HEK293 (cell line): ENCODE results near the gene AKIRIN1.

ENCODE experiments used
- ATF2 ChIP-seq: fragments of 450-650 bp; formaldehyde crosslinking; IDR thresholded peaks from 2 replicates; pipeline ENCODE4 v1.5.1; 2016; ENCODE audit warnings: missing biosample characterization, missing genetic modification characterization, low read depth
- HOXA7 ChIP-seq: sonication (generic); formaldehyde crosslinking; IDR thresholded peaks from 2 replicates; pipeline ENCODE4 v1.8.1; 2022; ENCODE audit warnings: missing genetic modification reagents, borderline replicate concordance
- TCF7L2 ChIP-seq: IDR thresholded peaks from 2 replicates; pipeline ENCODE4 v1.6.1; 2011; ENCODE audit warnings: low read depth, mild to moderate bottlenecking, inconsistent platforms, low read length, moderate library complexity, borderline replicate concordance
- YY1 ChIP-seq: fragments of 450-650 bp; formaldehyde crosslinking; IDR thresholded peaks from 2 replicates; pipeline ENCODE4 v1.5.1; 2018; ENCODE audit warnings: missing biosample characterization, missing genetic modification characterization
- ZIC2 ChIP-seq: fragments of 450-650 bp; formaldehyde crosslinking; IDR thresholded peaks from 2 replicates; pipeline ENCODE4 v1.5.1; 2016; ENCODE audit warnings: missing biosample characterization, missing genetic modification characterization
- ZNF112 ChIP-seq: fragments of 450-650 bp; formaldehyde crosslinking; IDR thresholded peaks from 2 replicates; pipeline ENCODE4 v1.5.0; 2017; ENCODE audit warnings: missing biosample characterization, missing genetic modification characterization
- ZNF350 ChIP-seq: fragments of 450-650 bp; formaldehyde crosslinking; IDR thresholded peaks from 2 replicates; pipeline ENCODE4 v1.5.0; 2017; ENCODE audit warnings: missing biosample characterization, mild to moderate bottlenecking, missing genetic modification characterization
- ZNF544 ChIP-seq: fragments of 450-650 bp; formaldehyde crosslinking; IDR thresholded peaks from 2 replicates; pipeline ENCODE4 v1.5.0; 2017; ENCODE audit warnings: missing biosample characterization, missing genetic modification characterization
- TF ChIP-seq, protein P1 (sequence below): fragments of 450-650 bp; formaldehyde crosslinking; IDR thresholded peaks from 2 replicates; pipeline ENCODE4 v1.5.1; 2016; ENCODE audit warnings: missing biosample characterization, missing genetic modification characterization
- TF ChIP-seq, protein P2 (sequence below): fragments of 450-650 bp; formaldehyde crosslinking; IDR thresholded peaks from 2 replicates; pipeline ENCODE4 v1.5.1; 2016; ENCODE audit warnings: missing biosample characterization, missing genetic modification characterization
- TF ChIP-seq, protein P3 (sequence below): fragments of 450-650 bp; formaldehyde crosslinking; IDR thresholded peaks from 2 replicates; pipeline ENCODE4 v1.5.1; 2017; ENCODE audit warnings: missing biosample characterization, mild to moderate bottlenecking, missing genetic modification characterization, moderate library complexity

DNA sequence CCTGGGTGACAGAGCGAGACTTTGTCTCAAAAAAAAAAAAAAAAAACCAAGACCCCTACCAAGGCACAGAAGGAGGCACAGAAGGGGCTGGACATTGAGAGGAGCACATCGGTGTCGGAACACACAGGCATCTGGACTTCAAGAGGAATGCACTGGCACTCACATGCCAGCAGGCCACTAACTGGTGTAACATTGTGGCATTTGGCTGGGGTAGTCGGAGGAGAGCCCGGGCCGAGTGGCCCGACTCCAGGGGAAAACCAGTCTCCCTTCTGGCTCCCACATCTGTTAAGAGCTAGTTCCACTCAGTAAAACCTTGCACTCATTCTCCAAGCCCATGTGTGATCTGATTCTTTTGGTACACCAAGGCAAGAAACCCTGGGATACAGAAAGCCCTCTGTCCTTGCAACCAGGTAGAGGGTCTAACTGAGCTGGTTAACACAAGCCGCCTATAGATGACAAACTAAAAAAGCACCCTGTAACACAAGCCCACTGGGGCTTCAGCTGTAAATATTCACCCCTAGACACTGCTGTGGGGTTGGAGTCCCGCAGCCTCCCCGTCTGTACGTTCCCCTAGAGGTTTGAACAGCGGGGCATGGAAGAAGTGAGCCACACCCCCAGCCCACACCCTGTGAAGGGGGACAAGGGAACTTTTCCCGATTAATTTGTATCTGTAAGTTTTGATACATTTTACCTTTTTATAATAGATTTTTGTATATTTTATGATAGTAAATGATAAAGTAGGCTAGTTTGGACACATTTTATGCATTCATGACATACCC is 17.2 kb upstream of the AKIRIN1 start:
- TF ChIP-seq ZNF112 (tag by site-specific recombination) (no peak), ZNF544 (tag by site-specific recombination) (no peak), HOXA7 (CRISPR knock-in tag) (no peak), ATF2 (tag by site-specific recombination) (no peak), ZNF350 (tag by site-specific recombination) (no peak), YY1 (tag by site-specific recombination) (no peak), ZIC2 (tag by site-specific recombination) (no peak), TCF7L2 (no peak)
- TF ChIP-seq, protein P1, sequence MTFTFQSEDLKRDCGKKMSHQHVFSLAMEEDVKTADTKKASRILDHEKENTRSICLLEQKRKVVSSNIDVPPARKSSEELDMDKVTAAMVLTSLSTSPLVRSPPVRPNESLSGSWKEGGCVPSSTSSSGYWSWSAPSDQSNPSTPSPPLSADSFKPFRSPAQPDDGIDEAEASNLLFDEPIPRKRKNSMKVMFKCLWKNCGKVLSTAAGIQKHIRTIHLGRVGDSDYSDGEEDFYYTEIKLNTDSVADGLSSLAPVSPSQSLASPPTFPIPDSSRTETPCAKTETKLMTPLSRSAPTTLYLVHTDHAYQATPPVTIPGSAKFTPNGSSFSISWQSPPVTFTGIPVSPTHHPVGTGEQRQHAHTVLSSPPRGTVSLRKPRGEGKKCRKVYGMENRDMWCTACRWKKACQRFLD (tag by site-specific recombination), result no peak
- TF ChIP-seq, protein P2, sequence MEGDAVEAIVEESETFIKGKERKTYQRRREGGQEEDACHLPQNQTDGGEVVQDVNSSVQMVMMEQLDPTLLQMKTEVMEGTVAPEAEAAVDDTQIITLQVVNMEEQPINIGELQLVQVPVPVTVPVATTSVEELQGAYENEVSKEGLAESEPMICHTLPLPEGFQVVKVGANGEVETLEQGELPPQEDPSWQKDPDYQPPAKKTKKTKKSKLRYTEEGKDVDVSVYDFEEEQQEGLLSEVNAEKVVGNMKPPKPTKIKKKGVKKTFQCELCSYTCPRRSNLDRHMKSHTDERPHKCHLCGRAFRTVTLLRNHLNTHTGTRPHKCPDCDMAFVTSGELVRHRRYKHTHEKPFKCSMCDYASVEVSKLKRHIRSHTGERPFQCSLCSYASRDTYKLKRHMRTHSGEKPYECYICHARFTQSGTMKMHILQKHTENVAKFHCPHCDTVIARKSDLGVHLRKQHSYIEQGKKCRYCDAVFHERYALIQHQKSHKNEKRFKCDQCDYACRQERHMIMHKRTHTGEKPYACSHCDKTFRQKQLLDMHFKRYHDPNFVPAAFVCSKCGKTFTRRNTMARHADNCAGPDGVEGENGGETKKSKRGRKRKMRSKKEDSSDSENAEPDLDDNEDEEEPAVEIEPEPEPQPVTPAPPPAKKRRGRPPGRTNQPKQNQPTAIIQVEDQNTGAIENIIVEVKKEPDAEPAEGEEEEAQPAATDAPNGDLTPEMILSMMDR, result no peak
- TF ChIP-seq, protein P3, sequence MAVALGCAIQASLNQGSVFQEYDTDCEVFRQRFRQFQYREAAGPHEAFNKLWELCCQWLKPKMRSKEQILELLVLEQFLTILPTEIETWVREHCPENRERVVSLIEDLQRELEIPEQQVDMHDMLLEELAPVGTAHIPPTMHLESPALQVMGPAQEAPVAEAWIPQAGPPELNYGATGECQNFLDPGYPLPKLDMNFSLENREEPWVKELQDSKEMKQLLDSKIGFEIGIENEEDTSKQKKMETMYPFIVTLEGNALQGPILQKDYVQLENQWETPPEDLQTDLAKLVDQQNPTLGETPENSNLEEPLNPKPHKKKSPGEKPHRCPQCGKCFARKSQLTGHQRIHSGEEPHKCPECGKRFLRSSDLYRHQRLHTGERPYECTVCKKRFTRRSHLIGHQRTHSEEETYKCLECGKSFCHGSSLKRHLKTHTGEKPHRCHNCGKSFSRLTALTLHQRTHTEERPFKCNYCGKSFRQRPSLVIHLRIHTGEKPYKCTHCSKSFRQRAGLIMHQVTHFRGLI, result no peak
